Left colon (tissue), 2 donors: Measurements from ENCODE around the gene CFAP57. TPM values are rescaled to one million over a fixed set of nuclear protein-coding genes. Genes with fewer than 3 reads are reported as not detected.
"Not testable (repeated sequence)": the region's sequence is repeated elsewhere in the genome, so short reads cannot be mapped to it uniquely, and the experiment has no call there.

Experiments
- ATAC-seq: fragments of 200-7000 bp; cut with Tn5 transposase; one replicate; pipeline ENCODE4 v1.9.1; 2020; ENCODE audit warnings: mild to moderate bottlenecking, moderate library complexity
- DNase-seq, 2 donors: peaks; one replicate each; pipeline ENCODE4 v3.0.0-alpha.2; 2020
- intact Hi-C, 2 donors: fragments of 100-400 bp; cut with DNase I in 1 of 2; cut with micrococcal nuclease in 1 of 2; formaldehyde crosslinking; loops; one replicate each; pipeline versions ENCODE4 v1.11.2 to v1.14.0; 2022; cut with DNase I, micrococcal nuclease
- total RNA-seq, 2 donors: library from RNA; stranded (reverse); fragmentation: NEBNext Ultra II Directional; extraction: Animal tissue kit (Norgen Biotek cat#: 25700); gene quantifications; one replicate each; pipeline ENCODE4 v1.2.1, GENCODE V29; 2021
- donor health status: DM: no; HTN: no; CAD: no.
- donor health status: DM: yes; HTN: yes; CAD: no.

The CFAP57 gene
- total RNA-seq, 2 donors from 2014 or later: not detected

GRCh38 chr1:43165765-43166164 is 6.4 kb upstream of the CFAP57 start:
- ATAC-seq: no peak
- DNase-seq: no peak
- intact Hi-C loops: no loop called here

- intact Hi-C loops: no loop called here
- ATAC-seq: peak; percentile 12
- no peak for DNase-seq
Observed at GRCh38 chr1:43171312-43171875, 736 bp upstream of the CFAP57 start.

DNA sequence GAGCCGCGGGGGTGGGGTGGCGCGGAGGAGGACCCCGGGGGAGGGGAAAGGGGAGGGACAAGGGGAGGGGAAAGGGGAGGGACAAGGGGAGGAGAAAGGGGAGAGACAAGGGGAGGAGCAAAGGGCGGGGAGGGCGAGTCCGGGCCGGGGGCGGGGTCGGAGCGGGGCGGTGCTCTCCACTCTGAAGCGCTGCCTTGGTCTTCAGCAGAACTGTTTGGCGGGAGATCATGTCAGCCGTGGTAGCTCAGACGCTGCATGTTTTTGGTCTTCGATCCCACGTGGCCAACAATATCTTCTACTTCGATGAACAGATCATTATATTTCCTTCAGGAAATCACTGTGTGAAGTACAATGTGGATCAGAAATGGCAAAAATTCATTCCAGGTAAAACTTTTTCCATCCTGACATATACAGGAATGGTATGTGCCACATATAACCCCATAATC is 420 bp downstream of the CFAP57 start:
- ATAC-seq (peak; percentile 94), DNase-seq (peak; percentile 86 to 87)
- intact Hi-C loops: no loop called here

DNA sequence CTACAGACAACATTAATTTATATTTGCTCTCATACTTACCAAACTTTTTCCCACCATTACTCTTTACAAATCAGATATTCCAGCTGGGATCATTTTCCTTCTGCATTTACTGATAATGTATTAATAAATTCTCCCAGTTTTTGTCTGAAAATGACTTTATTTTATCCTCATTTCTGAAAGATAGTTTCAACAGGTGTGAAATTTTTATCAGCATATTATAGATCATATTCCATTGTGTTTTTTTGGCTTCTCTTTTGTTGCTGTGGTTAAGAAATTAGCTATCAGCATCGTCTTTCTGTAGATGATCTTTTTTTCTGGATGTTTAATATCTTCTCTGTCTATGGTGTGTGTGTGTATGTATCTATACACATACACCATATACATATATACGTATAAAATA is 2.7 kb downstream of the CFAP57 start:
- no peak for ATAC-seq
- intact Hi-C loops: no loop called here

DNA sequence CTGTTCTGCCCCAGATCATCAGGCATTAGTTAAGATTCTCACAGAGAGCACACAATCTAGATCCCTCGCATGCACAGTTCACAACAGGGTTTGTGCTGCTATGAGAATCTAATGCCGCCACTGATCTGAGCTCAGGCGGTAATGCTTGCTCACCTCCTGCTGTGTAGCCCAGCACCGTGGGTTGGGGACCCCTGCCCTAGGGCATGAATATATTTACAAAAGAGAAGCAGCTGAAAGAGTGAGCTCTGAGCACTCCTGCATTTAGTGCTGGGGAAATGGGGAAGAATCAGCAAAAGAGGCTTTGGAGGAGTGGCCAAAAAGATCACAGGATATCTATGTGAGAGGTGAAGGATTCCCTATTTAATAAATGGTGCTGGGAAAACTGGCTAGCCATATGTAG is 5.6 kb downstream of the CFAP57 start:
- intact Hi-C loops: no loop called here
- ATAC-seq (no peak), DNase-seq (no peak)

More for the DNA sequence above, 2.7 kb downstream of the CFAP57 start:
- no peak for DNase-seq

DNA sequence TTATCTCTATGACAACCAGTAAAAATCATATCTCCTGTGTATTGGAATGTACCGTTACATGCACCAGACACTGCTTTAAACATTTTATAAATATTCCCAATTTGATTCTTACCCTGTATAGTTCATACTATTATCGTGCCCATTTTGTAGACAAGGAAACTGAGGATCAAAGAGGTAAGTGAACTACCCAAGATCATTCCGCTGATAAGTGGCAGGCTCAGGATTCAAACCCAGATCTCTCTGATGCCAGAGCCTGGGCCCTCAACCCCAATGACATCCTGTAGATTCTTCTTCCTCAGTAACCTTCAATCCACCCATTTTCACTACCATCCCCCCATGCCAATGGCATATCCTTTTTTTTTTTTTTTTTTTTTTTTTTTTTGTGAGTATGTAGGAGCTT is 12.3 kb downstream of the CFAP57 start:
- no peak for DNase-seq
- ATAC-seq: no peak
- intact Hi-C loops: no loop called here

GRCh38 chr1:43184995-43185394 is 12.9 kb downstream of the CFAP57 start:
- intact Hi-C loops: no loop called here

GRCh38 chr1:43188106-43188505 is 16.0 kb downstream of the CFAP57 start:
- no peak for DNase-seq
- intact Hi-C loops: no loop called here
- ATAC-seq: no peak

More at GRCh38 chr1:43184995-43185394, 12.9 kb downstream of the CFAP57 start:
- DNase-seq: no peak
- no peak for ATAC-seq

DNA sequence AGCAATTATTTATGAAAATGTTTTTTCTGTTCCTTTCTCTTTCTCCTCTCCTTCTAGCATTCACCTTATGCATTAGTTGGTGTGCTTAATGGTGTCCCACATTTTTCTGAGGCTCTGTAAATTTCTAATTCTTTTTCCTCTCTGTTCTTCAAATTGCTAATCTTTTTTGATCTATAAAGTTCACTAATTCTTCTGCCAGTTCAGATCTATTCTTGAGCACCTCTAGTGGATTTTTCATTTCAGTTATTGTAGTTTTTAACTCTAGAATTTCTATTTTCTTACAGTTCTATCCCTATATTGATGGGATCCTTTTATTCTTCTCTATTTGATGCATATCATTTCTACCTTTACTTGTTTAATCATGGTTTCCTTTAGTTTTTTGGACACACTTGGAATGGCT is 22.4 kb downstream of the CFAP57 start:
- intact Hi-C loops: no loop called here
- ATAC-seq (no peak), DNase-seq (no peak)

- DNase-seq: no peak
- no peak for ATAC-seq
- intact Hi-C loops: no loop called here
Observed at GRCh38 chr1:43197343-43198127, 25.4 kb downstream of the CFAP57 start.

GRCh38 chr1:43199093-43199726 is 27.1 kb downstream of the CFAP57 start:
- ATAC-seq: no peak
- no peak for DNase-seq
- intact Hi-C loops: no loop called here

DNA sequence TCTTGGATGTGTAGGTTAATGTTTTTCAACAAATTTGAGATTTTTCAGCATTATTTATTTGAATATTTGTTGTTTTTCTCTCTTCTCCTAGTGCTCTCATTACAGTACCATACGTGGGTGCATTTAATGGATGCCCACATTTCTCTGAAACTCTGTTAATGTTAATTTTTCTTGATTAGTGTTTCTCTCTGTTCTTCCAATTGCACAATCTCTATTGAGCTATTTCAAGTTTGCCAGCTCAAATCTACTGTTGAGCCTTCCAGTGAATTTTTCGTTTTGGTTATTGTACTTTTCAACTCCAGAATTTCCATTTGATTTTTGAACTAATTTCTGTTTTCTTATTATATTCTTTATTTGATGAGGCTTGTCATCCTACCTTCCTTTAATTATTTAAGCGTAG is 31.7 kb downstream of the CFAP57 start:
- intact Hi-C loops: no loop called here
- ATAC-seq (no peak), DNase-seq (no peak)

DNA sequence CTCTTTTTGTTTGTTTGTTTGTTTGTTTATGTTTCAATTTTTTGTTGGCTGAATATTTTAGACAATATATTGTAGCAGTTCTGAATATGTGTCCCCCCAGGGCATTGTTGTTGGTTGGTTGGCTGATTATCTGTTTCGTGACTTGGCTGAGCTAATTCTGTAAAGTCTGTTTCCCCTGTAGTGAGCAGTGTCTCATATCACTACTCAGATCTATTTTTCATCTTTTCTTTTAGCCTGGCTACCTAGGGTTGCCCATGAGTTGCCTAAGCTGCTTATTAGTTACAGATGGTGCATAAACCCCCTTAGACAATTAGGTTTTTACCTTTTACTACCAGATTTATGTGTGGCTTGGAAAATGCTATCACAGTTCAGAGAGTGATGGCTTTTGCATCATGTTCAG is 32.3 kb downstream of the CFAP57 start:
- intact Hi-C loops: no loop called here
- DNase-seq (no peak), ATAC-seq (no peak)

GRCh38 chr1:43205671-43206070 is 33.5 kb downstream of the CFAP57 start:
- no peak for DNase-seq
- intact Hi-C loops: no loop called here

GRCh38 chr1:43206600-43207228 is 34.6 kb downstream of the CFAP57 start:
- intact Hi-C loops: no loop called here
- peak; percentile 52 for ATAC-seq
- DNase-seq: no peak

More at GRCh38 chr1:43205671-43206070, 33.5 kb downstream of the CFAP57 start:
- no peak for ATAC-seq

DNA sequence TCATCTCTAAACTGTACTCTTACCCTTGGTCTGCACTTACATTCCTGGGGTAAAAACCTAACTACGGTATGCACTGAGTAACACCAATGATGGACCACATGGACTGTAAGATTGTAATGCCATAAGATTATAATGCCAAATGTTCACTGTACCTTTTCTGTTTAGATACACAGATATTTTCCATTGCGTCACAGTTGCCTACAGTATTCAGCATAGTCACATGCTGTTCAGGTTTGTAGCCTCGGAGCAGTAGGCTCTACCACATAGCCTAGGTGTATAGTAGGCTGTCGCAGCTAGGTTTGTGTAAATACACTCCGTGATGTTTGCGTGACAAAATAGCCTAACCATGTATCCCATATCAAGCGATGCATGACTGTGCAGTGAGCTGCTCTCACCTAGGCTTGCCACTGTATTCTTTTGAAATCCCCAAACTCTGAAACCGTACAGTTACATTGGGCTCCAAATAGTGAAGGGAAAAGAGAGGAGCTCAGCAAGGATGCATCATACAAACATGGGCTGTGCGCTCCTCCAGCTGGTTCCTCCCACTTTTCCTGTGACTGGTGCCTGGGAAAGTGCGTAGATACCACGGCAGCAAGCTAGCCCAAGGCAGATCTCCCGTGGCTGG is 35.2 kb downstream of the CFAP57 start:
- no peak for ATAC-seq
- intact Hi-C loops: no loop called here
- no peak for DNase-seq

- not testable (repeated sequence) for ATAC-seq
Observed at GRCh38 chr1:43208277-43208676, 36.1 kb downstream of the CFAP57 start.

GRCh38 chr1:43214501-43215444 is 42.6 kb downstream of the CFAP57 start:
- DNase-seq: no peak
- intact Hi-C loops: no loop called here
- ATAC-seq: no peak

More at GRCh38 chr1:43208277-43208676, 36.1 kb downstream of the CFAP57 start:
- intact Hi-C loops, DNase-seq: not testable (repeated sequence)
